ENCODE measurements around the gene SENP8. TPM values are rescaled to one million over a fixed set of nuclear protein-coding genes. Genes with fewer than 3 reads are reported as not detected.

The SENP8 gene
- total RNA-seq, 1 donor from 2014 or later = 6.1 TPM

DNA sequence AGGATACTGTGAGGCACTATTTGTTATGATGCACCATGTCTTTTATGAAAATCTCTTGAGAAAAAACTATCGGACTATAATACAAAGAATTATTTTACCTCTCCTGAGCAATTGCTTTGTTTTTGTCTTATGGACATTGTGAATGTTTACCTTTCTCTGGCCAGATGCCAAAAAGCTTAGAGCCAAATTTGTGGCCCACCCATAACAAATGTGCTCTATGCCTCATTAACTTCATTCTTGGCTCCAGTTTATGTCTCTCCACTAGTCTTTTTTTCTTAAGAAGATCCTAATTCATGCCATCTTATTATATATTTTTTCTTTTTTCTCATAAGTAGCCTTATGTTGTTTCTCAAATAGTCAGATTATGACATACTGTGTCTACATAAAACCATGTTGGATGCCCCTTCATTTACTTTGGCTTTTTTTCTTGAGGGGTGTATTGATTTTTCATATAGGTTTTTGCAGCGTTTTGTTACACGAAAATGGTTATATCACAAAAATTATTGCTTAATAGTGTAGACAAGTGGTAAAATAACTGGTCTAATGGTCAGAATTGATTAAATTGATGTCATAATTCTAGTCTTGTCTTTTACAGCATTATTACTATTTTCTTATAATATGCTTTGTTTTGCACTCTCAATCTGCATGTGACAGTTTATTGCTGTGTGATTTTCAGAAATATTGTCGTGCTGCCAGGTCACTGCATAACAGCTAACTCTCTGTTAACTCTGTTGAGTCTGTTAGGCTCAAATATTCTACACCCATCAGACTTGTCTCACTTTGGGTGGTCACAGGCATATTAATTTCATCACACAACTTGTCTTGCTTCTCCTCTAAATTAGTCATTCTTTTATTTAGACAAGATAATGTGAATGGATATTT lies 18.2 kb downstream of the SENP8 start:
- H3K27ac Mint-ChIP-seq = no peak overlapping the region
- H3K36me3 Mint-ChIP-seq = peaks cover 8% of the 10 kb centered on the region
- TF ChIP-seq, protein P1, sequence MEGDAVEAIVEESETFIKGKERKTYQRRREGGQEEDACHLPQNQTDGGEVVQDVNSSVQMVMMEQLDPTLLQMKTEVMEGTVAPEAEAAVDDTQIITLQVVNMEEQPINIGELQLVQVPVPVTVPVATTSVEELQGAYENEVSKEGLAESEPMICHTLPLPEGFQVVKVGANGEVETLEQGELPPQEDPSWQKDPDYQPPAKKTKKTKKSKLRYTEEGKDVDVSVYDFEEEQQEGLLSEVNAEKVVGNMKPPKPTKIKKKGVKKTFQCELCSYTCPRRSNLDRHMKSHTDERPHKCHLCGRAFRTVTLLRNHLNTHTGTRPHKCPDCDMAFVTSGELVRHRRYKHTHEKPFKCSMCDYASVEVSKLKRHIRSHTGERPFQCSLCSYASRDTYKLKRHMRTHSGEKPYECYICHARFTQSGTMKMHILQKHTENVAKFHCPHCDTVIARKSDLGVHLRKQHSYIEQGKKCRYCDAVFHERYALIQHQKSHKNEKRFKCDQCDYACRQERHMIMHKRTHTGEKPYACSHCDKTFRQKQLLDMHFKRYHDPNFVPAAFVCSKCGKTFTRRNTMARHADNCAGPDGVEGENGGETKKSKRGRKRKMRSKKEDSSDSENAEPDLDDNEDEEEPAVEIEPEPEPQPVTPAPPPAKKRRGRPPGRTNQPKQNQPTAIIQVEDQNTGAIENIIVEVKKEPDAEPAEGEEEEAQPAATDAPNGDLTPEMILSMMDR (conservative IDR thresholded peaks at IDR 0.05) = no peak
- H3K4me3 Mint-ChIP-seq = no peak overlapping the region
- H3K9me3 Mint-ChIP-seq = no peaks in the 10 kb centered on the region
- no peak for DNase-seq (ENCODE audit: extremely low spot score, unreplicated experiment)
- no peaks in the 10 kb centered on the region for H3K27me3 Mint-ChIP-seq
- peaks cover 7% of the 10 kb centered on the region for H3K4me1 Mint-ChIP-seq (ENCODE audit: unreplicated experiment)

DNA sequence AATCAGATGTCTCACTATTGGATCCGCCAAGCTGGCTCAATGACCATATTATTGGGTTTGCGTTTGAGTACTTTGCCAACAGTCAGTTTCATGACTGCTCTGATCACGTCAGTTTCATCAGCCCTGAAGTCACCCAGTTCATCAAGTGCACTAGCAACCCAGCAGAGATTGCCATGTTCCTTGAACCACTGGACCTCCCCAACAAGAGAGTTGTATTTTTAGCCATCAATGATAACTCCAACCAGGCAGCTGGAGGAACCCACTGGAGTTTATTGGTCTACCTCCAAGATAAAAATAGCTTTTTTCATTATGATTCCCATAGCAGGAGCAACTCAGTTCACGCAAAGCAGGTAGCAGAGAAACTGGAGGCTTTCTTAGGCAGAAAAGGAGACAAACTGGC lies 21.5 kb downstream of the SENP8 start:
- peaks cover 8% of the 10 kb centered on the region for H3K36me3 Mint-ChIP-seq
- TF ChIP-seq, protein P1 (conservative IDR thresholded peaks at IDR 0.05) = no peak
- no peaks in the 10 kb centered on the region for H3K27me3 Mint-ChIP-seq
- H3K4me1 Mint-ChIP-seq (ENCODE audit: unreplicated experiment) = peaks cover 11% of the 10 kb centered on the region
- DNase-seq (ENCODE audit: extremely low spot score, unreplicated experiment) = no peak
- H3K4me3 Mint-ChIP-seq = no peak overlapping the region
- no peak overlapping the region for H3K27ac Mint-ChIP-seq
- no peaks in the 10 kb centered on the region for H3K9me3 Mint-ChIP-seq

DNA sequence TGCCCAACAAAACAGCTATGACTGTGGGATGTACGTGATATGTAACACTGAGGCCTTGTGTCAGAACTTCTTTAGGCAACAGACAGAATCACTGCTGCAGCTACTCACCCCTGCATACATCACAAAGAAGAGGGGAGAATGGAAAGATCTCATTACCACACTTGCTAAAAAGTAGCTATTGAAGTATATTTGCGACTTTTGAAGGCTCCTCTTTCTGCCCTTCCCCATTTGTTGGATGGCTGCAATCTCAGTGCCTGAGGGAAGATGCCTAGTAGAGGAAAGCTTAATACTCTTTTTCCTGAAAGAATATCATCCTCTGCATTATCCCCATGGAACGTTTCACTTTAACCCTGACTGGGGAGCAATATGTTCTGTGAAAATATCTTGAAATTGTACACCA lies 21.9 kb downstream of the SENP8 start:
- peaks cover 11% of the 10 kb centered on the region for H3K4me1 Mint-ChIP-seq (ENCODE audit: unreplicated experiment)
- peaks cover 8% of the 10 kb centered on the region for H3K36me3 Mint-ChIP-seq
- no peaks in the 10 kb centered on the region for H3K27me3 Mint-ChIP-seq
- H3K4me3 Mint-ChIP-seq = no peak overlapping the region
- no peaks in the 10 kb centered on the region for H3K9me3 Mint-ChIP-seq
- H3K27ac Mint-ChIP-seq = no peak overlapping the region
- TF ChIP-seq, protein P1 (conservative IDR thresholded peaks at IDR 0.05) = no peak
- DNase-seq (ENCODE audit: extremely low spot score, unreplicated experiment) = no peak

DNA sequence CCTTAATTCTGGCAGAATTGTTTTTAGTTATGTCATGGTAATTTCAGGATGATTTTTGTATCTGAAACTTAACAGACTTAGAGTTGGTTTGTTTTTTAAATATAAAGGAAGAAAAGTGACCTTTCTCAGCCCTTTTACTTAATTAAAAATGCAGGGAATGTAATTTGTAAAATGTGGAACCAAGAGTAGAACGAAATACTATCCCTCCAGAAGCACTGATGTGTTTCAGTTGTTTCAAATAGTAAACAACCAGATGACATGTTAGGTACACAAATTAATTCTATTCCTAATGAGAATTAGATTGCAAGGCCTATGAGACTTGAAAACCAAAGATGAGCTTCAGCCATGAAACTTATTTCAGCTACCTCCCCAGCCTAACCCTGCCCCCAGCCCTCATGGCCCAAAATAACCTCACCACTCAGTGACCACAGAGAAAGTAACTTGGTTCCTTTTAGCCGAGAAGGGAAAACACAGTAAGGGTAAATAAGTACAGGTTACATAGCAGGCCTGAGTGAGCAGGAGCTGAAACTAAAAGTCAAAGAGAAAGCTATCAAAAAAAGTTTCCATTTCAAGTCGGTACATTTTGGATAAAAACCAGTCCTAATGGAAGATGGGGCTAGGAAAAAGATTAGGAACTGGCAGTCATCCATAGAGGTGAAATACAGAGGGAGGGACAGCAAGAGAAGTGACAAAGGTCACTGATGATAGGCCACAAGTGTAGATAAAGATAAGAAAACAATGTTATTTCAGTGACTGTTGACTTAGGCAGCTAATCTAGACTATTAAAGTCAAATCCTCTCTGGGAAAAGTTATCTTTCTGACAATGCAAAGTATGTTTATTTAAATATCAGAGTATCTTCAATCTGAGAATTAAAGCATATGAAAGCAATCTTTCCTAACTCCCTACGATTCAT lies 23.2 kb downstream of the SENP8 start:
- H3K27ac Mint-ChIP-seq = peak overlapping the region; percentile 79
- H3K4me1 Mint-ChIP-seq (ENCODE audit: unreplicated experiment) = peaks cover 5% of the 10 kb centered on the region
- H3K27me3 Mint-ChIP-seq = no peaks in the 10 kb centered on the region
- TF ChIP-seq, protein P1 (conservative IDR thresholded peaks at IDR 0.05) = no peak
- H3K36me3 Mint-ChIP-seq = peaks cover 8% of the 10 kb centered on the region
- H3K4me3 Mint-ChIP-seq = no peak overlapping the region
- DNase-seq (ENCODE audit: extremely low spot score, unreplicated experiment) = no peak
- H3K9me3 Mint-ChIP-seq = no peaks in the 10 kb centered on the region

DNA sequence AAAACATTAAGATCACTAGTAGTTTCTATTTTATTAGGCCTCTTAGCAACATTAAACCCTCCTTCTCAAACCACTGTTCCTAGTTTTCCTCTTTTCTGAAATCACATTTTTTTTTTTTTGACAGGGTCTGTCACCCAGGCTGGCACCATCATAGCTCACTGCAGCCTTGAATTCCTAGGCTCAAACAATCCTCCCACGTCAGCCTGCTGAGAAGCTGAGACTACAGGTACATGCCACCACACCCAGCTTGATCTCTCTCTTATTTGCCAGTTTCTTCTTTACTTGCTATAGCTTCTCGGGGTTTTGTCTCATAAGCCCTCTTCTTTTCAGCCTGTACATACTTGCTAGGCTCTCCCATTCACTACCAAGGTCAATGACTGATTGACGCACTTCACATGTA lies 28.0 kb downstream of the SENP8 start:
- Mint-ChIP-seq H3K9me3 (no peaks in the 10 kb centered on the region), H3K4me1 (ENCODE audit: unreplicated experiment) (peaks cover 5% of the 10 kb centered on the region), H3K4me3 (no peak overlapping the region), H3K36me3 (no peaks in the 10 kb centered on the region), H3K27ac (peak overlapping the region; percentile 36), H3K27me3 (no peaks in the 10 kb centered on the region)
- TF ChIP-seq, protein P1 (conservative IDR thresholded peaks at IDR 0.05) = no peak
- no peak for DNase-seq (ENCODE audit: extremely low spot score, unreplicated experiment)
